Lower leg skin (tissue), 3 donors: ENCODE data around the gene SYNE2.

Source experiments
- POLR2A ChIP-seq, 2 donors: fragments of 450-650 bp; IDR thresholded peaks; one replicate each; pipeline ENCODE4 v1.6.1; 2016 to 2017; ENCODE audit warnings: antibody characterized with exemption in 2 of 2, mild to moderate bottlenecking in 1 of 2, moderate library complexity in 1 of 2
- TF ChIP-seq, protein P1 (sequence below), 3 donors: fragments of 450-650 bp; IDR thresholded peaks; one replicate each; pipeline ENCODE4 v1.5.1; 2016; ENCODE audit warnings: antibody characterized with exemption in 3 of 3, mild to moderate bottlenecking in 3 of 3, moderate library complexity in 2 of 3

DNA sequence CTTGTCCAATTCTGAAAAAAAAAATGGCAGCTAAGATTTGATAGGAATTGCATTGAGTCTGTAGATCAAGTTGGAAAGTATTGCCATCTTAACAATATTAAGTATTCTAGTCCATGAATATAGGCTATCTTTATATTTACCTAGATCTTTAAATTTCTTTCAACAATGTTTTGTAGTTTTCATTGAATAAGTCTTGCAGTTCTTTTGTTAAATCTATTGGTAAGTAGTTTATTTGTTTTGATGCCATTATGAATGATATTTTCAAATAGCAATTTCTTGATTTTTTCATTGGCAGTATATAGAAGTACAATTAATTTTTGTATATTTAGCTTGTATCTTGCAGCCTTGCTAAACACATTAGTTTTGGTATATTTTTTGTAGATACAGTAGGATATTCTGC lies 71.6 kb downstream of the SYNE2 start:
- TF ChIP-seq, protein P1, sequence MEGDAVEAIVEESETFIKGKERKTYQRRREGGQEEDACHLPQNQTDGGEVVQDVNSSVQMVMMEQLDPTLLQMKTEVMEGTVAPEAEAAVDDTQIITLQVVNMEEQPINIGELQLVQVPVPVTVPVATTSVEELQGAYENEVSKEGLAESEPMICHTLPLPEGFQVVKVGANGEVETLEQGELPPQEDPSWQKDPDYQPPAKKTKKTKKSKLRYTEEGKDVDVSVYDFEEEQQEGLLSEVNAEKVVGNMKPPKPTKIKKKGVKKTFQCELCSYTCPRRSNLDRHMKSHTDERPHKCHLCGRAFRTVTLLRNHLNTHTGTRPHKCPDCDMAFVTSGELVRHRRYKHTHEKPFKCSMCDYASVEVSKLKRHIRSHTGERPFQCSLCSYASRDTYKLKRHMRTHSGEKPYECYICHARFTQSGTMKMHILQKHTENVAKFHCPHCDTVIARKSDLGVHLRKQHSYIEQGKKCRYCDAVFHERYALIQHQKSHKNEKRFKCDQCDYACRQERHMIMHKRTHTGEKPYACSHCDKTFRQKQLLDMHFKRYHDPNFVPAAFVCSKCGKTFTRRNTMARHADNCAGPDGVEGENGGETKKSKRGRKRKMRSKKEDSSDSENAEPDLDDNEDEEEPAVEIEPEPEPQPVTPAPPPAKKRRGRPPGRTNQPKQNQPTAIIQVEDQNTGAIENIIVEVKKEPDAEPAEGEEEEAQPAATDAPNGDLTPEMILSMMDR (IDR thresholded peaks at IDR 0.05) = no peak
- TF ChIP-seq POLR2A (IDR thresholded peaks at IDR 0.05) = no peak
